VCaP (cell line): ENCODE data around the gene IL32.

ENCODE experiments used
- H3K27ac ChIP-seq: fragments of 450-650 bp; 2 replicates; pipeline ENCODE4 v1.5.1; 2017
- CTCF ChIP-seq: fragments of 450-650 bp; conservative IDR thresholded peaks from 2 replicates; pipeline ENCODE4 v1.5.1; 2017; ENCODE audit warnings: mild to moderate bottlenecking, moderate library complexity

Gene IL32

GRCh38 chr16:3025032-3026002 is 40.1 kb upstream of the IL32 start:
- no peak overlapping the region for H3K27ac ChIP-seq
- no peak for TF ChIP-seq CTCF

GRCh38 chr16:3026003-3026378 is 39.4 kb upstream of the IL32 start:
- TF ChIP-seq CTCF = no peak
- no peak overlapping the region for H3K27ac ChIP-seq

GRCh38 chr16:3026609-3027488 is 38.6 kb upstream of the IL32 start:
- H3K27ac ChIP-seq = no peak overlapping the region
- no peak for TF ChIP-seq CTCF

- TF ChIP-seq CTCF = no peak
- H3K27ac ChIP-seq = no peak overlapping the region; the same call in 1 of the 2 replicates
Measured at GRCh38 chr16:3027489-3027795, 38.0 kb upstream of the IL32 start.

- peak; percentile 90 for TF ChIP-seq CTCF
- peak overlapping the region; percentile 46 for H3K27ac ChIP-seq
Measured at GRCh38 chr16:3027983-3028715, 37.3 kb upstream of the IL32 start.

- H3K27ac ChIP-seq = no peak overlapping the region
- no peak for TF ChIP-seq CTCF
Measured at GRCh38 chr16:3028716-3029319, 36.6 kb upstream of the IL32 start.
